22Rv1 (cell line): ENCODE measurements around the gene ZNF3.

Experiments
- CTCF ChIP-seq: fragments of 450-650 bp; IDR thresholded peaks from 2 replicates; pipeline ENCODE4 v1.5.1; 2017; ENCODE audit warnings: mild to moderate bottlenecking
- ZFX ChIP-seq: fragments of 450-650 bp; IDR thresholded peaks from 2 replicates; pipeline ENCODE4 v1.6.1; 2017; ENCODE audit warnings: antibody characterized with exemption, borderline replicate concordance

GRCh38 chr7:100071018-100071723, 10.4 kb downstream of the ZNF3 start:
- TF ChIP-seq CTCF (no peak), ZFX (no peak)
